HG02885 (cell line): ENCODE data around the gene RAPGEFL1.
"Not testable (repeated sequence)": the region's sequence is repeated elsewhere in the genome, so short reads cannot be mapped to it uniquely, and the experiment has no call there.

Experiments
- ATAC-seq: cut with Tn5 transposase; IDR thresholded peaks from one replicate; pipeline ENCODE4 v1.9.1; 2021; ENCODE audit warnings: mild to moderate bottlenecking; ENCODE audit not compliant: unreplicated experiment, poor library complexity

The RAPGEFL1 gene

GRCh38 chr17:40173091-40173777 lies 4.0 kb upstream of the RAPGEFL1 start:
- ATAC-seq: no peak

GRCh38 chr17:40173778-40174135 lies 3.5 kb upstream of the RAPGEFL1 start:
- ATAC-seq: no peak

- no peak for ATAC-seq
Observed at GRCh38 chr17:40174514-40174913, 2.8 kb upstream of the RAPGEFL1 start.

- ATAC-seq: no peak
Observed at GRCh38 chr17:40175928-40176753, 1.1 kb upstream of the RAPGEFL1 start.

GRCh38 chr17:40176754-40177110 lies 538 bp upstream of the RAPGEFL1 start:
- no peak for ATAC-seq

GRCh38 chr17:40178021-40178601 lies 841 bp downstream of the RAPGEFL1 start:
- ATAC-seq: no peak

GRCh38 chr17:40178660-40179059 lies 1.4 kb downstream of the RAPGEFL1 start:
- no peak for ATAC-seq

- no peak for ATAC-seq
Observed at GRCh38 chr17:40179923-40180659, 2.8 kb downstream of the RAPGEFL1 start.

- ATAC-seq: no peak
Observed at GRCh38 chr17:40180694-40181093, 3.4 kb downstream of the RAPGEFL1 start.

- no peak for ATAC-seq
Observed at GRCh38 chr17:40181205-40181604, 3.9 kb downstream of the RAPGEFL1 start.

- no peak for ATAC-seq
Observed at GRCh38 chr17:40182606-40183005, 5.3 kb downstream of the RAPGEFL1 start.

GRCh38 chr17:40187238-40187637 lies 10.0 kb downstream of the RAPGEFL1 start:
- no peak for ATAC-seq

GRCh38 chr17:40188694-40189093 lies 11.4 kb downstream of the RAPGEFL1 start:
- ATAC-seq: no peak

- ATAC-seq: no peak
Observed at GRCh38 chr17:40190197-40191021, 13.1 kb downstream of the RAPGEFL1 start.

- peak; percentile 67 for ATAC-seq
Observed at GRCh38 chr17:40191237-40192208, 14.3 kb downstream of the RAPGEFL1 start.

GRCh38 chr17:40192961-40193360 lies 15.7 kb downstream of the RAPGEFL1 start:
- no peak for ATAC-seq

GRCh38 chr17:40194821-40195220 lies 17.6 kb downstream of the RAPGEFL1 start:
- ATAC-seq: no peak

GRCh38 chr17:40197550-40197949 lies 20.3 kb downstream of the RAPGEFL1 start:
- no peak for ATAC-seq

GRCh38 chr17:40197965-40198456 lies 20.7 kb downstream of the RAPGEFL1 start:
- not testable (repeated sequence) for ATAC-seq
